Heart right ventricle (tissue), 16 donors: ENCODE data around the gene STRIP1. TPM values are rescaled to one million over a fixed set of nuclear protein-coding genes. Genes with fewer than 3 reads are reported as not detected.

Source experiments
- ATAC-seq, 8 donors: fragments of 200-7000 bp; cut with Tn5 transposase; one replicate each; pipeline ENCODE4 v1.9.1; 2020; ENCODE audit warnings: mild to moderate bottlenecking in 8 of 8, moderate library complexity in 8 of 8, moderate number of reproducible peaks in 1 of 8
- DNase-seq, 2 donors: peaks; one replicate each; pipeline ENCODE4 v3.0.0-alpha.2; 2020
- H3K27ac ChIP-seq, 10 donors: fragments of 200-600 bp; sonication (generic) in 2 of 10; one replicate each; pipeline versions ENCODE4 v1.5.0 to v1.8.0; 2020 to 2022; ENCODE audit warnings: mild to moderate bottlenecking in 3 of 10
- H3K27me3 ChIP-seq, 7 donors: fragments of 200-600 bp; one replicate each; pipeline ENCODE4 v1.8.0; 2021 to 2022; ENCODE audit warnings: mild to moderate bottlenecking in 2 of 7
- H3K36me3 ChIP-seq, 9 donors: fragments of 200-600 bp; sonication (generic) in 1 of 9; one replicate each; pipeline versions ENCODE4 v1.5.0 to v1.8.0; 2020 to 2022; ENCODE audit warnings: mild to moderate bottlenecking in 2 of 9
- H3K4me1 ChIP-seq, 9 donors: fragments of 200-600 bp; sonication (generic) in 1 of 9; one replicate each; pipeline versions ENCODE4 v1.5.0 to v1.8.0; 2020 to 2022; ENCODE audit warnings: mild to moderate bottlenecking in 4 of 9
- H3K4me3 ChIP-seq, 10 donors: fragments of 200-600 bp; sonication (generic) in 2 of 10; one replicate each; pipeline versions ENCODE4 v1.5.0 to v1.8.0; 2020 to 2022; ENCODE audit warnings: mild to moderate bottlenecking in 7 of 10, moderate library complexity in 2 of 10
- H3K9me3 ChIP-seq, 11 donors: fragments of 200-600 bp in 10 of 11; sonication (generic) in 2 of 11; one replicate each; pipeline versions ENCODE4 v1.5.0 to v1.8.0; 2013 to 2022; ENCODE audit warnings: mild to moderate bottlenecking in 2 of 11, control low read depth in 1 of 11, moderate library complexity in 1 of 11
- CTCF ChIP-seq, 9 donors: fragments of 200-600 bp; sonication (generic) in 2 of 9; IDR thresholded peaks; one replicate each; pipeline versions ENCODE4 v1.5.0 to v1.8.0; 2021 to 2022; ENCODE audit warnings: antibody characterized with exemption in 9 of 9, mild to moderate bottlenecking in 5 of 9, moderate library complexity in 1 of 9
- WGBS, 2 donors: extraction: QIAGEN DNeasy Blood & Tissue Kit; methylation state at CpG; one replicate each; pipeline ENCODE4 v1.1.7; 2013; ENCODE audit warnings: inconsistent platforms in 1 of 2; 5-methylcytosine and 5-hydroxymethylcytosine counted together
- intact Hi-C, 10 donors: fragments of 100-400 bp; cut with DNase I; formaldehyde crosslinking; loops; one replicate each; pipeline versions ENCODE4 v1.11.1 to v1.14.2; 2022
- long read RNA-seq, 3 donors: library from polyadenylated mRNA; unstranded; transcript quantifications; one replicate each; pipeline ENCODE4 v2.0.0, GENCODE V29; 2020 to 2021
- polyA plus RNA-seq, 2 donors: library from polyadenylated mRNA; stranded (reverse); fragments of 200-250 nt; gene quantifications; one replicate each; pipeline ENCODE4 v1.2.3, GENCODE V29; 2013
- total RNA-seq, 10 donors: library from RNA; stranded (reverse); fragmentation: NEBNext Ultra II Directional in 3 of 10; extraction: Animal tissue kit (Norgen Biotek cat#: 25700) in 3 of 10; gene quantifications; one replicate each; pipeline versions ENCODE4 v1.2.1 to v1.2.4, GENCODE V29; 2021 to 2023
- donor health status: Arrhythmogenic right ventricular cardiomyopathy.
- donor health status: ischemic (EF 13 %, LVEDD 7.1; RV severe dilation, severe dysfunction).
- donor health status: healthy with polysubstance abuse.
- donor health status: DM: no; HTN: yes; CAD: no.
- donor health status: DM: no; HTN: no; CAD: no.
- donor health status: ischemic (EF 25% LVEDD 6.9; RV normal size, moderate dysfunction).
- donor health status: ischemic (EF 25% LVEDD 5.7; RV mildly dilated, moderate dysfunction).
- donor health status: healthy.
- donor health status: DM: yes; HTN: yes; CAD: no.
- donor health status: Ischemic cardiomyopathy.
- donor health status: ischemic (EF 35%, LVEDD 5.7; RV mildly dilated, moderate dysfunction).
- donor health status: nonischemic (EF 11% LVEDD 7.7; RV severe dilation, severe dysfunction).
- donor health status: DM: yes; HTN: yes; CAD: no.
- donor health status: PGD.
- donor health status: ischemic (EF 29% LVEDD 5.4; RV normal size, mild dysfunction).
- donor health status: nonischemic (EF 23%, LVEDD 6.1; RV moderate dilation, normal function).

STRIP1 gene
- 10 to 100 TPM; 13.9 to 23.2 (median 18.9) TPM for total RNA-seq
- polyA plus RNA-seq = 10 to 100 TPM; 10.3 to 12.3 TPM
- long read RNA-seq, donor 1, transcript STRIP1-201 (21 exons, 3,265 nt) = major isoform, 37 of 48 reads
- long read RNA-seq, donor 1, partial matches to known transcripts = 3 of 48 reads
- long read RNA-seq, donor 1, other reads (novel, unspliced or antisense) = 8 of 48 reads
- long read RNA-seq, donor 2, transcript STRIP1-201 (21 exons, 3,265 nt) = major isoform, 41 of 56 reads
- long read RNA-seq, donor 2, partial matches to known transcripts = 4 of 56 reads
- long read RNA-seq, donor 2, other reads (novel, unspliced or antisense) = 10 of 56 reads
- long read RNA-seq, donor 3, transcript STRIP1-201 (21 exons, 3,265 nt) = major isoform, 49 of 73 reads
- long read RNA-seq, donor 3, partial matches to known transcripts = 9 of 73 reads
- long read RNA-seq, donor 3, other reads (novel, unspliced or antisense) = 15 of 73 reads

- Histone ChIP-seq H3K27me3 (no peaks in the 10 kb centered on the region), H3K4me1 (peaks cover 0 to 40% (median 21%) of the 10 kb centered on the region in 9 donors), H3K36me3 (peaks cover 0 to 31% (median 16%) of the 10 kb centered on the region in 9 donors), H3K27ac (peak within 1 kb of the TSS; percentile 83 to 98 (median 94)), H3K4me3 (peak within 1 kb of the TSS; percentile 88 to 100 (median 96)), H3K9me3 (no peaks in the 10 kb centered on the region)
- intact Hi-C loops = loop anchor here in 2 of 10 donors (5.0 kb wide), 2 partner anchors 73 to 373 kb away; partner anchors contain the start of gene LAMTOR5 (in 1 of the 2)
- peak; percentile 96 to 98 (median 97) for ATAC-seq
- DNase-seq = peak; percentile 91 to 95
- WGBS, 2 donors = 0 to 1% methylated on average over 62 to 66 of the region's 66 CpGs
- no peak for TF ChIP-seq CTCF (IDR thresholded peaks at IDR 0.05)
These were observed at the start of gene STRIP1 for GRCh38 chr1:110034451-110035235. TSS of gene STRIP1 (plus strand) at chr1:110034624. CDS start at chr1:110034638, 14 bp downstream.

DNA sequence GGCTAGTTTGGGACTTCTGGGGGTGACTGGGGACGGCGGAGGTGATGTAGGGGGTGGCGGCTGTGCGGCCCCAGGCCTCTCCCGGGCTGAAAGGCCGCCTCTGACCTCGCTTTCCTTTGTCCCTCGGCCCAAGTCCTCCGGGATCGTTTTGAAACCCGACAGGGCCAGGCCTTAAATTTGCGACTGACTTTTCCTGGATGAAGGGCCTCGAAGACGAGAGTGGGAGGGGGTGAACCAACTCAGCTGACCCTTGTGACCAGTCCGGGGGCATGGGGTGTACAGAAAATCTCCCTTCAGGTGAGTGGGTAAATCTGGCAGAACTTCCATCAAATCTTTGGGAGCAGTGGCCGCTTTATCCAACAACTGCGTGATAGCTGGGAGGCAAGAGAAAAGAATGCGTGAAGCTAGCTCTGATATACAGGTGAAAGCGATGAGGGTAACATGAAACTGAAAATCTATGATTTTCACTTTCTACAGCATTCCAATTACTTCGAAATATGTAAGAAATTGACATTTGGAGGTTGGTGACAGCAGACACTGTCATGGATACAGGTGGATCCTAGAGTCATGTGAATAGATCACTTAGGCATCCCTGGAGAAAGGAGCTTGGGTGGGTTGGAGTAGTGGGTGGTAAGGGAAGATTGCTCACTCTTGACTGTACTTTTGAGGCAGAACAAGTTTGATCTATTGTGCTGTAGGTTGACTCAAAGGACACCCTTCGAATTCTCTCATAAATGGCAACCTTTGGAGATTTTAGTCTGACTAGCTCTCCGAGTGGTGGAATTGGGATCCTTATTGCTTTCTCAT, 49.0 kb upstream of the STRIP1 start:
- Histone ChIP-seq H3K27ac (peak overlapping the region; percentile 92 to 99 (median 98)), H3K27me3 (no peaks in the 10 kb centered on the region), H3K4me3 (peak overlapping the region; percentile 64 to 90 (median 82)), H3K4me1 (peaks cover 4 to 66% (median 54%) of the 10 kb centered on the region in 9 donors), H3K36me3 (peaks cover 0 to 17% (median 0%) of the 10 kb centered on the region in 9 donors), H3K9me3 (no peaks in the 10 kb centered on the region)
- 10% methylated on average over 22 of the region's 22 CpGs for WGBS, 2 donors
- TF ChIP-seq CTCF (IDR thresholded peaks at IDR 0.05) = no peak
- DNase-seq (no peak), ATAC-seq (peak in 5 of 8 donors; percentile 1 to 24 (median 8))
- intact Hi-C loops = loop anchor here in 8 of 10 donors (2.0 to 10.0 kb wide), 9 partner anchors 193 to 441 kb away; partner anchors contain the start of genes GNAI3 (in 4 of the 8) and GSTM4 (in 2 of the 8)

- no peak for TF ChIP-seq CTCF (IDR thresholded peaks at IDR 0.05)
- Histone ChIP-seq H3K4me3 (peak overlapping the region; percentile 64 to 90 (median 82)), H3K36me3 (peaks cover 0 to 23% (median 0%) of the 10 kb centered on the region in 9 donors), H3K4me1 (peaks cover 3 to 69% (median 60%) of the 10 kb centered on the region in 9 donors), H3K27ac (peak overlapping the region in 5 of 10 donors; percentile 93 to 98 (median 98)), H3K9me3 (no peaks in the 10 kb centered on the region), H3K27me3 (no peaks in the 10 kb centered on the region)
- ATAC-seq (no peak), DNase-seq (no peak)
- 88 to 89% methylated on average over 3 of the region's 3 CpGs for WGBS, 2 donors
- intact Hi-C loops = loop anchor here in 7 of 10 donors (2.0 to 10.0 kb wide), 6 partner anchors 329 to 441 kb away; partner anchors contain the start of genes GNAI3 (in 3 of the 7) and GSTM4 (in 2 of the 7)
These were observed 48.4 kb upstream of the STRIP1 start for GRCh38 chr1:109986054-109986444.
